NCI-H1092 (cell line): Measurements from ENCODE around the gene OMP.
A peak's percentile ranks its signal among the peaks of the same experiment; 100 is the strongest.
"Not testable (repeated sequence)": the region's sequence is repeated elsewhere in the genome, so short reads cannot be mapped to it uniquely, and the experiment has no call there.

Experiments
- DNase-seq: peaks from one replicate; lab custom pipeline; 2025; lab: John Stamatoyannopoulos, UW

Gene OMP

DNA sequence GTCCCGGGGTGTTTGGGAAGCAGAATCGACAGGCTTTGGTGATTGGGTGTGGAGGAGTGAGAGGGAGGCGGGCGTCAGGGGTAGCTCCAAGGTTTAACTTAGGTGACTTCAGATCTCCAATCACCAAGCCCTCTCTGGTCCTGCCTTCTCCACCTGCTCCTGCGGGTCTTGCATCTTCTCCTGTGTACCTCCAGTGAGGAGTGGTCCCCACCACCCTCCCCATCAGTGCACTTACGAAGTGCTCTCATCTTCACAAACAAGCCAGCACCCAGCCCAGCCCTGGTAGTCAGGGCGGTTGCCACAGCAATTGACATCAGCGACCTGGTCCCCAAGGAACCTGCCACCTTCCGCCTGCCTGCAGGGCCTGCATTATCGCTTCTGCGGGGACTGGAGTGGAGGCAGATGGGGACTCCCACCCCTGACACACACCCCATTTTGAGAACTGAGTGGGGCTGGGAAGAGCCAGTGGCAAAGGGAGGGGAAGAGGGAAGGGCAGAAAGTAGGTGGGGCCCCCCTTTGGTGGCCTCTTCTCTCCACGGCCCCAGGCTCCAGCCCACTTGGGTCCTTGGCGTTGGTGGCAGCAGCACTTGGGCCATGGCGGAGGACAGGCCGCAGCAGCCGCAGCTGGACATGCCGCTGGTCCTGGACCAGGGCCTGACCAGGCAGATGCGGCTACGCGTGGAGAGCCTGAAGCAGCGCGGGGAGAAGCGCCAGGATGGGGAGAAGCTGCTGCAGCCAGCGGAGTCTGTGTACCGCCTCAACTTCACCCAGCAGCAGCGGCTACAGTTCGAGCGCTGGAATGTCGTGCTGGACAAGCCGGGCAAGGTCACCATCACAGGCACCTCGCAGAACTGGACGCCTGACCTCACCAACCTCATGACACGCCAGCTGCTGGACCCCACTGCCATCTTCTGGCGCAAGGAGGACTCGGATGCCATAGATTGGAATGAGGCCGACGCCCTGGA is at the start of gene OMP:
OMP (plus strand) TSS at position 595 of the 965 bp plus-strand sequence; CDS start at position 595, 0 bp downstream.
- no peak for DNase-seq

DNA sequence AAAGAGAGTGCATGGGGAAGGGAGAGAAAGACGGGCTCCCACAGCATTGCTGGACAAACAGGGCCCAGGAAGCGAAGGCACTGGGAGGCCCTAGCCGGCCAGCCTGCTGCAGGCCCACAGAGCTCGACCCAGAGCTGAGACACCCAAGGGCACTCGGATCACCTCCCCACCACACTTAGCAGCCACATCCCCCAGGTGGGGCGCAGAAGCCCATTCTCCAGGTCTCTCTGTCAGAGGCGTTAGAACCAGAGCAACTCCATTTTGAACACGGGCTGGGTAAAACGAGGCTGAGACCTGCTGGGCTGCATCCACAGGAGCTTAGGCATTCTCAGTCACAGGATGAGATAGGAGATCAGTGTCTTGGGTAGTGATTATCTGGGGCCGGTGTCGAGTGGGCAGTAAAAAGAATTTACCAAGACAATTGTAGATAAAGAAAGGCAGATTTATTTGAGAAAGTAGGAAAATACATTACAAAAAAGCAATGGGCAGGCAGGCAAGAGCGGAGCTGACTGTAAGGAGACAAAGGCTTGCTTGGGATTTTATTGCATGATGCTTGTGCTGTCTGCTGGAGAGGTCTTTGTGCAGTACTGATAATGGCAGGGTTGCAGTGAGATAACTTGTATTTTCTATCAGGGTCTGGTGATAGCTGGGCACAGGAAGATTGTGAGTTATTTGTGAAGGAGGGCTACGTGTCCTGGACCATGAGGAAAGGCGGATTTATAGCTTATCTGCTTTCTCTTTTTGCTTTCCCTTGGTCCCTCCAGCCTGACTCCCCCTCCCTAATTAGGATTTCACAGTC is 49.2 kb upstream of the OMP start:
- no peak for DNase-seq

DNA sequence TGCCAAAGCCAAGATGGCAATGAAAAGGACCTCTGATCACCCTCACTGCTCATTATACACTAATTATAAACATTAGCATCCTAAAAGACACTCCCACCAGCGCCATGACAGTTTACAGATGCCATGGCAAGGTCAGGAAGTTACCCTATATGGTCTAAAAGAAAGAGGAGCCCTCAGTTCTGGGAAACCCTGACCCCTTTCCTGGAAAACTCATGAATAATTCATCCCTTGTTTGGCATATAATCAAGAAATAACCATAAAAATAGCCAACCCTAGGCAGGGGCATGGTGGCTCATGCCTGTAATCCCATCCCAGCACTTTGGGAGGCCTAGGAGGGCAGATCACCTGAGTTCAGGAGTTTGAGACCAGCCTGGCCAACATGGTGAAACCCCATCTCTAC is 48.6 kb upstream of the OMP start:
- no peak for DNase-seq

- DNase-seq: no peak
Observed at GRCh38 chr11:77055101-77055561, 47.5 kb upstream of the OMP start.

DNA sequence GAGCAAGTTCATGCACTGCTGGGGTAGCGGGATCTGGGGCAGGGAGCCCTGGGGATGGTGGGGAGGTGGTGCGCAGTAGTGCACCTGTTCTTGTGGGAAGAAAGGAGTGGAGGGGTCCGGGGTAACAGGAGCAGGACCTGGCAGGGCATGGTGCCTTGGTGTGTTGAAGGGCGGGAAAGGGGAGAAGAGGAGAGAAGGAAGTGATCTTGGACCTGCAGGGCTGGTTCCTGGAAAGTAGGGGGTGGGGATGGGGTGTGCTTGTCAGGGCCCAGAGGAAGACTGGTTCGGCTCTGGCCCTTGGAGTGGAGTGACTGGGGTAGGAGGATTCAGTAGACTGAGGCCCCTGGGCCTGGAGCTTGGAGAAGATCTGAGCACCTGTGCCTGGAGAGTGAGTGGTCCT is 46.7 kb upstream of the OMP start:
- no peak for DNase-seq

DNA sequence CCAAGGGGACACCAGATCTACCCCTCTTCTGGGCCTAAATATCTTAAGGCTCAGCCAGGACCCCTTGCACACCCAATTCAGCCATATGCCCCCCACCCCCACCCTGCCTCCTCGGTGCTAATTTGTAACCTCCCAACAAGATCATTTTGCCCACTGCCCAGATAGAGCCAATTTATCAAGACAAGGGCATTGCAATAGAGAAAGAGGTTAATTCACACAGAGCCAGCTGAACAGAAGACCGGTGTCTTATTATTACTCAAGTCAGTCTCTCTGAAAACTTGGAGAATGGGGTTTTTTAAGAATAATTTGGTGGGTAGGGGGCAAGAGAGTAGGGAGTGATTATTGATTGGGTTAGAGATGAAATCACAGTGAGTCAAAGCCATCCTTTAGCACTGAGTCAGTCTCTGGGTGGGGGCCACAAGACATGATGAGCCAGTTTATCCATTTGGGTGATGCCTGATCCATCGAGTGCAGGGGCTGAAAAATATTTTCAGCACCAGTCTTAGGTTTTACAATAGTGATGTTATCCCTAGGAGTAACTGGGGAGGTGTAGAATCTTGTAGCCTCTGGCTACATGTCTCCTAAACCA is 45.7 kb upstream of the OMP start:
- no peak for DNase-seq

GRCh38 chr11:77057938-77058474 is 44.6 kb upstream of the OMP start:
- no peak for DNase-seq

GRCh38 chr11:77058900-77059299 is 43.7 kb upstream of the OMP start:
- no peak for DNase-seq

DNA sequence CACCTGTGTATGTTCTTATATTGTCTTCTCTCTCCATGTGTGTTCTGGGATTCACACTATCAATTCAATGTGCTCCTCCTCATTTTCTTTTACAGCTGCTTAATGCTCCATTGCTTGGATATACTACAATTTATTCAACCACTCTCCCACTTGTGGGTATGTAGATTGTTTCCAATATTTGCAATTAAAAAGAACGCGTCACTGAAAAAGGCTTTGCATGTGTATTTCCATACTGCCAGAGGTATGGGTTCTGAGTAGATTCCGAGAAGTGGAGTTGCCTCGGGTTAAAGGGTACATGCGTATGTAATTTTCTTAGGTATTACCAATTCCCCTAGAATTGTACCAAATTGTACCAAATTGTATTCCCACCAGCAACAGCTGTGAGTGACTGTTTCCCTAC is 42.8 kb upstream of the OMP start:
- DNase-seq: no peak

DNA sequence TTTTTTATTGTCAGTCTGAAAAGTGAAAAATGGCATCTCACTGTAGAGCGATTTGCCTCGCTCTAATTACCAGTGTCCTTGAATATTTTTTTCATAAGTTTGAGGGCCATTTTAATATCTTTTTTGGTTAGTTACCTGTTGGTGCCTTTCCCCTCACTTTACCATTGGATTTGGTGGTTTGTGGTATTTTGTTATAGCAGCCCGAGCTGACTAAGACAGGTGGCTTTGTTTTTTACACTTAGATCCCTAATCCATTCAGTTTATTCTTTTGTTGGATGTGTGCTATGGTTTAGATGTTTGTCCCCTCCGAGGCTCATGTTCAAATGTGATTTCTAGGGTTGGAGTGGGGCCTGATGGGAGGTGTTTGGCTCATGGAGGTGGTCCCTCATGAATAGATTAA is 42.4 kb upstream of the OMP start:
- DNase-seq: no peak

DNA sequence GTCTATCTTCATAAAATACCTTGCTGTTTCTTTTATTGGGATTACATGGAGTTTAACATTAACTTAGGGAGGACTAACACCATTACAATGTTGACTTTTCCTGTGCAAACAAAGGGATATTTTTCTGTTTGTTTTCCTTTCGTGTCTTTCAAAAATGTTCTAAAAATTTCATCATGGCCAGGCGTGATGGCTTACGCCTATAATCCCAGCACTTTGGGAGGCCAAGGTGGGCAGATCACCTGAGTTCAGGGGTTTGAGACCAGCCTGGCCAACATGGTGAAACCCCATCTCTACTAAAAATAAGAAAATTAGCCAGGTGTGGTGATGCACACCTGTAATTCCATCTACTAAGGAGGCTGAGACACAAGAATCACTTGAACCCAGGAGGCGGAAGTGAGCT is 41.4 kb upstream of the OMP start:
- not testable (repeated sequence) for DNase-seq

- DNase-seq: no peak
Observed at GRCh38 chr11:77062924-77063323, 39.7 kb upstream of the OMP start.

- no peak for DNase-seq
Observed at GRCh38 chr11:77063407-77063806, 39.2 kb upstream of the OMP start.

GRCh38 chr11:77063861-77064260 is 38.8 kb upstream of the OMP start:
- DNase-seq: no peak

- no peak for DNase-seq
Observed at GRCh38 chr11:77064648-77065217, 37.9 kb upstream of the OMP start.

GRCh38 chr11:77065878-77066228 is 36.8 kb upstream of the OMP start:
- DNase-seq: no peak

- DNase-seq: peak; percentile 90
Observed at GRCh38 chr11:77066229-77067042, 36.2 kb upstream of the OMP start, which contains the start of gene CAPN5. TSS of gene CAPN5 (plus strand) at chr11:77066971. CDS start at chr11:77084887, 17,916 bp downstream.

- no peak for DNase-seq
Observed at GRCh38 chr11:77067861-77068443, 34.7 kb upstream of the OMP start.

DNA sequence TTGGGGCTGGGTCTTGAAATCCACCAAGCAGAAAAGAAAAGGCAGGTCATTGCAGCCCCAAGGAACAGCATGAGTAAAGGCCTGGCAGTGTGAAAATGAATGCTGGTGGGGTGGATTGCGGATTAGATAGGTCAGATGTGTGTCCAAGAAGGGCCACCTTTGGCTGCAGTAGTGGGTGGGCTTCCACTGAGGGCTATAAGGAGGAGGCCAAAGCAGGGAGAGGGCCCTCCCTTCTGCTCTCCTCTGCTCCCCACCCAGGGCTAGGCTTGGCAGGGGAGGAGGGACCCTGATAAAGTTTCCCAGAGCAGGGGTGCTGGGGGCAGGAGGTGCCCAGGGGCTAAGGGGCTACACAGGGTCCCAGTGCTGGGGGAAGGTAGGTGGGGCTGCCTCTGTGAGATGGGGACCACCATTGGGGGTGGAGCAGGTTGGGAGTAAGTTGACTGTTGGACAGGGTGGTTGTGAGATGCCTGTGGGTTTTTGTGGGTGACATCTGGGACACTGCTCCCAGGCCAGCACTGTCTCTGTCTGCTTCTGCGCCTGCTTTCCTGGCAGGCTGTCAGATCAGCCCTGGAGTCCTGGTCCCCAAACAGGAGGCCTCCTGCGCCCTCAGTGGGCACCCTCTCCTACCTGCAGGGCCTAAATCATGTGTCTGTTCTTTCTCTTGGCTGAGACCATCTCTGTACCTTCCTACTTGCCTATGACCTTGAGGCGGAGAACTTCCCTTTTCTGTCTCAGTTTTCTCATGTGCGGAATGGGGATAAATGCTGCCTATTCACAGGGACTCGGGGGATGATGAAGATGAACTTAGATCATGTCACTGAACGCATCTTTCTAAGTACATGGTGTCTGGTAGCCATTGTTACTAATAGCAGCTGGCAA is 33.9 kb upstream of the OMP start:
- no peak for DNase-seq
